Skeletal muscle satellite cell (primary cell): ENCODE results near the gene PCNP.
"Not testable (repeated sequence)": the region's sequence is repeated elsewhere in the genome, so short reads cannot be mapped to it uniquely, and the experiment has no call there.

Experiments used
- H3K27me3 ChIP-seq: 2 replicates; pipeline ENCODE4 v1.7.0; 2013; ENCODE audit warnings: low read length; ENCODE audit not compliant: control insufficient read depth, insufficient read depth
- H3K36me3 ChIP-seq: 2 replicates; pipeline ENCODE4 v1.7.0; 2013; ENCODE audit warnings: mild to moderate bottlenecking, control low read depth, low read length; ENCODE audit not compliant: insufficient read depth
- H3K4me1 ChIP-seq: 2 replicates; pipeline ENCODE4 v1.7.0; 2013; ENCODE audit warnings: low read length; ENCODE audit not compliant: control insufficient read depth, insufficient read depth
- H3K4me2 ChIP-seq: 2 replicates; pipeline ENCODE4 v1.7.0; 2013; ENCODE audit warnings: mild to moderate bottlenecking, low read length
- H3K4me3 ChIP-seq: 2 replicates; pipeline ENCODE4 v1.7.0; 2013; ENCODE audit warnings: low read length
- H3K9ac ChIP-seq: 2 replicates; pipeline ENCODE4 v1.7.0; 2013; ENCODE audit warnings: mild to moderate bottlenecking, low read depth, low read length, moderate library complexity
- H3K9me3 ChIP-seq: replicated peaks from 2 replicates; pipeline ENCODE4 v1.7.0; 2013; ENCODE audit warnings: mild to moderate bottlenecking, control low read depth, low read length

PCNP gene

GRCh38 chr3:101571028-101571895 lies 2.7 kb upstream of the PCNP start:
- peaks cover 11% of the 10 kb centered on the region for H3K4me1 ChIP-seq
- peaks cover 9% of the 10 kb centered on the region for H3K36me3 ChIP-seq
- H3K4me2 ChIP-seq, result no peak overlapping the region
- H3K9me3 ChIP-seq, result no peaks in the 10 kb centered on the region
- H3K9ac ChIP-seq, result no peak overlapping the region
- H3K4me3 ChIP-seq, result no peak overlapping the region
- no peaks in the 10 kb centered on the region for H3K27me3 ChIP-seq

- Histone ChIP-seq H3K9ac (peak overlapping the region; percentile 98), H3K4me1 (peaks cover 11% of the 10 kb centered on the region), H3K9me3 (no peaks in the 10 kb centered on the region)
These were observed 570 bp downstream of the PCNP start for GRCh38 chr3:101574388-101575112.

GRCh38 chr3:101577286-101577685 lies 3.3 kb downstream of the PCNP start:
- Histone ChIP-seq H3K4me2 (no peak overlapping the region), H3K4me3 (no peak overlapping the region), H3K9me3 (no peaks in the 10 kb centered on the region), H3K27me3 (no peaks in the 10 kb centered on the region), H3K9ac (no peak overlapping the region), H3K4me1 (peaks cover 11% of the 10 kb centered on the region), H3K36me3 (peaks cover 28% of the 10 kb centered on the region)

More at GRCh38 chr3:101574388-101575112, 570 bp downstream of the PCNP start:
- peak overlapping the region; percentile 82 for H3K4me3 ChIP-seq
- peak overlapping the region; percentile 88 for H3K4me2 ChIP-seq
- no peaks in the 10 kb centered on the region for H3K27me3 ChIP-seq
- peaks cover 13% of the 10 kb centered on the region for H3K36me3 ChIP-seq

- Histone ChIP-seq H3K4me2 (no peak overlapping the region), H3K27me3 (no peaks in the 10 kb centered on the region), H3K9ac (no peak overlapping the region), H3K9me3 (no peaks in the 10 kb centered on the region), H3K4me3 (no peak overlapping the region), H3K36me3 (peaks cover 47% of the 10 kb centered on the region), H3K4me1 (no peaks in the 10 kb centered on the region)
These were observed 14.6 kb downstream of the PCNP start for GRCh38 chr3:101588616-101589015.

GRCh38 chr3:101591071-101591470 lies 17.1 kb downstream of the PCNP start:
- Histone ChIP-seq H3K4me2 (no peak overlapping the region), H3K9me3 (no peaks in the 10 kb centered on the region), H3K4me1 (no peaks in the 10 kb centered on the region), H3K9ac (no peak overlapping the region), H3K36me3 (peaks cover 40% of the 10 kb centered on the region), H3K27me3 (no peaks in the 10 kb centered on the region), H3K4me3 (no peak overlapping the region)

- no peaks in the 10 kb centered on the region for H3K4me1 ChIP-seq
- H3K4me3 ChIP-seq, result no peak overlapping the region
- peaks cover 5% of the 10 kb centered on the region for H3K36me3 ChIP-seq
- no peak overlapping the region for H3K9ac ChIP-seq
- H3K27me3 ChIP-seq, result no peaks in the 10 kb centered on the region
- H3K9me3 ChIP-seq, result no peaks in the 10 kb centered on the region
- no peak overlapping the region for H3K4me2 ChIP-seq
These were observed 28.8 kb downstream of the PCNP start for GRCh38 chr3:101602731-101603130.

GRCh38 chr3:101603184-101603583 lies 29.2 kb downstream of the PCNP start:
- no peak overlapping the region for H3K4me2 ChIP-seq
- H3K9ac ChIP-seq, result no peak overlapping the region
- no peaks in the 10 kb centered on the region for H3K27me3 ChIP-seq
- H3K4me1 ChIP-seq, result no peaks in the 10 kb centered on the region
- no peak overlapping the region for H3K4me3 ChIP-seq
- peaks cover 5% of the 10 kb centered on the region for H3K36me3 ChIP-seq
- no peaks in the 10 kb centered on the region for H3K9me3 ChIP-seq

- H3K9ac ChIP-seq, H3K27me3 ChIP-seq, H3K4me3 ChIP-seq, H3K9me3 ChIP-seq, H3K4me2 ChIP-seq, H3K36me3 ChIP-seq, H3K4me1 ChIP-seq: not testable (repeated sequence)
These were observed 31.4 kb downstream of the PCNP start for GRCh38 chr3:101605398-101605797.

- no peaks in the 10 kb centered on the region for H3K4me1 ChIP-seq
- no peak overlapping the region for H3K4me2 ChIP-seq
- no peaks in the 10 kb centered on the region for H3K9me3 ChIP-seq
- H3K36me3 ChIP-seq, result no peaks in the 10 kb centered on the region
- H3K27me3 ChIP-seq, result no peaks in the 10 kb centered on the region
- no peak overlapping the region for H3K9ac ChIP-seq
- no peak overlapping the region for H3K4me3 ChIP-seq
These were observed 37.0 kb downstream of the PCNP start for GRCh38 chr3:101611023-101611422.

GRCh38 chr3:101613014-101613413 lies 39.0 kb downstream of the PCNP start:
- H3K27me3 ChIP-seq, H3K4me3 ChIP-seq, H3K4me1 ChIP-seq, H3K36me3 ChIP-seq, H3K4me2 ChIP-seq, H3K9ac ChIP-seq, H3K9me3 ChIP-seq: not testable (repeated sequence)

GRCh38 chr3:101615525-101615924 lies 41.5 kb downstream of the PCNP start:
- Histone ChIP-seq H3K9ac (no peak overlapping the region), H3K36me3 (no peaks in the 10 kb centered on the region), H3K4me3 (no peak overlapping the region), H3K9me3 (no peaks in the 10 kb centered on the region), H3K4me2 (no peak overlapping the region), H3K27me3 (no peaks in the 10 kb centered on the region), H3K4me1 (no peaks in the 10 kb centered on the region)
